RPMI8226 (cell line): ENCODE results near the gene MATCAP1.

Source experiments
- DNase-seq: peaks from one replicate; pipeline ENCODE4 v3.0.0-alpha.2; 2015

MATCAP1 gene

GRCh38 chr16:67170949-67171649 is 12.7 kb downstream of the MATCAP1 start:
- no peak for DNase-seq

GRCh38 chr16:67170168-67170948 is 13.4 kb downstream of the MATCAP1 start, which contains the start of gene NOL3:
TSS of gene NOL3 (plus strand) at chr16:67170538.
- peak; percentile 92 for DNase-seq

GRCh38 chr16:67169642-67170167 is 14.1 kb downstream of the MATCAP1 start:
- no peak for DNase-seq

DNA sequence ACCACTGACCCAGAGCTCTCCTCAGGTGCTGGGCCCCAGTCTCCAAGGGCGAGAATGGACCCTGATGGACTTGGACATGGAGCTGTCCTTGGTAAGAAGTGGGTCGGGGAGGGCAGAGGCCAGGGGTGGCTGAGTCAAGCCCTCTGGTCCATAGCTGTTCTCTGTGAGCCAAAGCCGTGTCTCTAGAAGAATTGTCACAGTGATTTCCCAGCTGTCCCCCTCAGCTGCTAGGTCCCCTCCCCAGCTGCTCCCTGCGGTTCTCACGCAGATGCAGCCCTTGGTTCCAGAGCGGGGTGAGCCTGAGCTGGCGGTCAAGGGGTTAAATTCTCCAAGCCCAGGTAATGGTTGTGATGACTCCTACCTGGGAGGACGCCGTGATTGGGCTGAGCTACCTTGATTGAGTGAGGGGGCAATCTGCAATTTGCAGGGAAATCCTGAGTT is 14.7 kb downstream of the MATCAP1 start:
- no peak for DNase-seq

DNA sequence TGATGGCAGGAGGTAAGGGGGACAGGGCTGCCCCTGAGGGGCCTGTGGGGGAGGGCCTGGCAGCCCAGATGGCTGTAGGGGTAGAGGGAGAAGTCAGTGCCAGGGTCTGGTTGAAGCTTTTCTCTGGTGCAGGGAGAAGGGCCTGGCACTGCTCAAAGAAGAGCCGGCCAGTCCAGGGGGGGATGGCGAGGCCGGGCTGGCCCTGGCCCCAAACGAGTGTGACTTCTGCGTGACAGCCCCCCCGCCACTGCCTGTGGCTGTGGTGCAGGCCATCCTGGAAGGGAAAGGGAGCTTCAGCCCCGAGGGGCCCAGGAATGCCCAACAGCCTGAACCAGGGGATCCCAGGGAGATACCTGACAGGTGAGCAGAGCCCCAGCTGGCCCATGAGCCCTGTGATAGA is 16.2 kb downstream of the MATCAP1 start:
- DNase-seq = no peak

DNA sequence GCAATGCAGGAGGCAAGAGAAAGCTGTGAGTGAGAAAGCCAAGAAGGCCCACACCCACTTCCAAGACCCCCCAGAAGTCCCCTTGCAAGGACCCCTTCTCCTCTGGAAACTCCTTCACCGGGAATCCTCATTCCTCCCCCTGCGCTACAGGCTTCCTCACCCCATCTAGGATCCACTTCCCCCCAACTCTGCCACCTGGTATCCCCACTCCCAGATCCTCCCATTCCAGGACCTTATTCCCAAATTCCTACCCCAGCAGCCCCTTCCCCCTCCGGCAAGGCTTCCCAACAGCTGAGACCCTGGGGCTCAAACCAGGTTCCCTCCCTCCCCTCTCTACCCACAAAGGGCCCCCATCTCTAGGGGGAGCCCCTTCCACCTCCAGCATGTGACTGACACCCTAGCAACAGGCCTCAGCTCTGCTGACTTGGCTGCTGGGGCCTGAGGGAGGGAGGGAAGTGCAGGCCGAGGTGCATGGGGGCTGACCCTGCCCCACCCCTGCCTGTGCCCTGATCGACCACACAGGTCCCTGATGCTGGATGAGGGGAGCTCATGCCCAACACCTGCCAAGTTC is 17.1 kb downstream of the MATCAP1 start:
- DNase-seq = no peak

DNA sequence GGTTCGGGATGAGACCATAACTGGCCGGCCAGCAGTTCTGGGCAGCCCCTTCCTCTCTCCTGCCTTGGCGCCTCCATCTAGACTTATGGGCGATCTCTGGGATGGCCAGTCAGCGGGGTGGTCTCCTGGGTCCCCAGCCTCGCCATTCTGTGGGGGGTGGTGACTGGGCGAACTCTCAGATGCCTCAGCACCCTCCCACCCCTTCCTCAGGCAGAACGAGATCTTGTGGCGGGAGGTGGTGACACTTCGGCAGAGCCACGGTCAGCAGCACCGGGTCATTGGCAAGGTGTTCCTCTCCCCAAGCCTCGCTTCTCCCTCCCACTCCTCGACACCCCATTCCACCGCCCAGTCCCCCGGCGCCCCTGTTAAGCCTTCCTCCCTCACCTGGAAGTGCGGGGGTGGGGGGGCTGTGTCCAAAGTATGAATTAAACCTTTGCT is 17.6 kb downstream of the MATCAP1 start:
- no peak for DNase-seq

DNA sequence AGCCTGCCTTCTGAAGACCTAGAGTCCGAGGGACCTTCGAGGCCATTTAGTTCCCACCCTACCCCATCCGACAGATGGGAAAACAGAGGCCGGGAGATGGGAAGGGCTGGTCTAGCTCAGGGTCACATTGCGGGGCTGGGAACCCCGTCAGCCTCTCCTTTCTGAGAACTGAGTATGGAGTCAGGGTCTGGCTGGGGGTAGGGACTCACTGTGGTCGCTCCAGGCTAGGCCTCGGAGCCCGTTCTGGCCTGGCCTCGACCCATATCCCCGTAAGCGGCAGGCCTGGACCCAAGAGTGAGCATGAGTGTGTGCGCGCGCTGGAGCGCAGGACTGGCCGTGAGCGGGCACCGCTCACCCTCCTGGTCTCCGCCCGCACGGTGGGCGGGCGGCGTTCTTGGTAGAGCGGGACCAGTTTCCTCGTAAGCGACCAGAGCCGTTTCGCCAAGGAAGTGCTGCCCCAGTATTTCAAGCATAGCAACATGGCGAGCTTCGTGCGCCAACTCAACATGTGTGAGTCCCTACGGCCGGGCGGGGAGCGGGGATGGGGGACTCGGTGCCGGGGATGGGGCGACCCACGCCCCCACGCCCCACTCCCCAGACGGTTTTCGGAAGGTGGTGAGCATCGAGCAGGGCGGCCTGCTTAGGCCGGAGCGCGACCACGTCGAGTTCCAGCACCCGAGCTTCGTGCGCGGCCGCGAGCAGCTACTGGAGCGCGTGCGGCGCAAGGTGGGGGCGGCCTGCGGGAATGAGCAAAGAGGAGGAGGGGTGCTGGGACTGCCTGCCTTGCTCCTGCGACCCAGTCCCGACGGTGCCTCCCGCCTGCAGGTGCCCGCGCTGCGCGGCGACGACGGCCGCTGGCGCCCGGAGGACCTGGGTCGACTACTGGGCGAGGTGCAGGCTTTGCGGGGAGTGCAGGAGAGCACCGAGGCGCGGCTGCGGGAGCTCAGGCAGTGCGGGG is 18.4 kb downstream of the MATCAP1 start:
- DNase-seq = no peak

- peak; percentile 93 for DNase-seq
Measured at GRCh38 chr16:67164599-67165061, 19.1 kb downstream of the MATCAP1 start, which contains the start of gene HSF4. TSS of gene HSF4 (plus strand) at chr16:67164745. CDS start at chr16:67164812, 67 bp downstream.

DNA sequence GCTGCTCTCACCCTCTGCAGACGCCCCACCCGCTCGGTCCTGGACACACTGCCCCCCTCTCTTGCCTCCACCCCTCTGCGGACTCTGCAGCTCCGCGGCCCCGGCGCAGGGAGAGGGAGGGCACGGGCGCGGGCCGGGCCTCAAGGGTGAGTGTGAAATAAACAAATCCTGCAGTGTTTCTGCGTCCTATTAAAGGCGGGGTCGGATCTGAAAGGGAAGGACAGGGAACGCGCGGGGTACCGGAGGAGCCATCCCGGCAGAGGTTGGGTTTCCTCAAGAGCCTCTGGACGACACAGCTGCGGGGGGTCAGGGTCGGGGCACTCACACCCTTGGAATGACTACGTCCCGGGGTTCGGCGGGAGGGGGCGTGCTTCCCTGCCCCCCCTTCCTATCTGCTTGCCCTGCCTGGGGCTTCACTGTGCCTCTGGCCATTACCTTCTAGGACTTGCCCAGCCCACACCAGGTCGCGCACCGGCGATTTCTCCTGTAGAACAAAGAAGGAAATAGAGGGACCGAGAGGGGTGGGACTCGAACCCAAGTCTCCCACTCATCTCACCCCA is 19.7 kb downstream of the MATCAP1 start:
- no peak for DNase-seq

DNA sequence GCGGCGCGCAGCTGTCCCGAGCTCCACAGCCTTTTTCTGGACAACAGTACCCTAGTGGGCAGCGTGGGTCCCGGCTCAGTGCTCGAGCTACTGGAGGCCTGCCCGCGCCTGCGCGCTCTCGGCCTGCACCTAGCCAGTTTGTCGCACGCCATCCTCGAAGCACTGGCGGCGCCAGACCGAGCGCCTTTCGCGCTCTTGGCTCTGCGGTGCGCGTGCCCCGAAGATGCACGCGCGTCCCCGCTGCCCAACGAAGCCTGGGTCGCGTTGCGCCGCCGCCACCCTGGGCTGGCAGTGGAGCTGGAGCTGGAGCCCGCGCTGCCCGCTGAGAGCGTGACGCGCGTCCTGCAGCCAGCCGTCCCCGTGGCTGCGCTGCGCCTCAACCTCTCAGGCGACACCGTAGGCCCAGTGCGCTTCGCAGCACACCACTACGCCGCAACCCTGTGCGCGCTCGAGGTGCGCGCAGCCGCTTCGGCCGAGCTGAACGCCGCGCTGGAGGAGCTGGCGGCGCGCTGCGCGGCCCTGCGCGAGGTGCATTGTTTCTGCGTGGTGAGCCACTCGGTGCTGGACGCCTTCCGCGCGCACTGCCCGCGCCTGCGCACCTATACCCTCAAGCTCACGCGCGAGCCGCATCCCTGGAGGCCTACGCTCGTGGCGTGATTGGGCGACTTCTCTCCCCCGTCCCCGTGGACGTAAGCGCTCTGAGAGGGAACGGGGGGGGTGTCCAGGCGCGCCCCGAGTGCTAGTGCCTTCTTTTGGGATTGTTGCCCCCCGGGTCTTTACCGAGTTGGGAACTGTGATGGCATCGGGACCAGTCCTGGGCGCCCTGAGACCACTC is 20.4 kb downstream of the MATCAP1 start:
- no peak for DNase-seq

DNA sequence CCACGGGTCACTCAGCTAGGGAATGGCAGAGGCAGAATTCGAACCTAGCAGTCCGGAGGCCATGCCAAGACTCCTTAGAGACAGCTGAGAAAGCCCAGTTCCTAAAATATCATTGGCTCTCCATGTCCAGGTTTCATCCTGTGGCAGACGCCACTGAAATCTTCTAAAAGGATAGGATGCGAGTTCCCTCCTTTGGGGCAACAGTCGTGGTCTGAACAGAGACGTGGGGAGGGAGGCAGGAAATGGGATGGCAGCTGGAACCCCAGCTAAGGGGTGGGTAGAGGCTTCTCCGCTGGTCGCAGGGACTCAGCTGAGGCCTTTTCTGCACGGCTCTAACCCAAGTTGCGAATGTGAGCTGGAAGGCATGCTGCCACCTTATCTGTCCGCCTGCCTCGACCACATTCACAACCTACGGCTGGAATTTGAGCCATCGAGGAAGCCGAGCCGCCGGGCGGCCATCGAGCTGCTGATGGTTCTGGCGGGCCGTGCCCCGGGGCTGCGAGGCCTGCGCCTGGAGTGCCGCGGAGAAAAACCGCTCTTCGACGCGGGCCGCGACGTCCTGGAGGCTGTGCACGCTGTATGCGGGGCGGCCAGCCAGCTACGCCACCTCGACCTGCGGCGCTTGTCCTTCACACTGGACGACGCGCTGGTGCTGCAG is 21.1 kb downstream of the MATCAP1 start:
- DNase-seq = no peak

DNA sequence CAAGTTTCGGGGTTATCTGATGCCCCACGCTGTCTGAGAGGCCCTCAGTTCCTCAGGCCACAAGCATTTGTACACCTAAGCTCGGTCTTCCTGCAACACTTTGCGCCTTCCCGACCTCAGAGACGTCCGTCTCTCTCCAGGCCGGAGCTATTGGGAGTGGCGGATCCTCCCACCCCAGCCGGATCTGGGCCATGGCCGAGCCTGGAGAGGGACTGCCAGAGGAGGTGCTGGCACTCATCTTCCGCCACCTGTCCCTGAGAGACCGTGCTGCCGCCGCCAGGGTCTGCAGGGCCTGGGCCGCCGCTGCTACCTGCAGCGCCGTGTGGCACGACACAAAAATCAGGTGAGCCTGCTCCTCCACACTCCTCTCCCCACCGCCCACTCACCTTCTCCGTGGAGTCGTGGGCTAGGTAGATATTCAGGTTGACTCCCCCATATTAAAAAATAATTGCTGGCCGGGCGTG is 22.1 kb downstream of the MATCAP1 start:
- no peak for DNase-seq

DNA sequence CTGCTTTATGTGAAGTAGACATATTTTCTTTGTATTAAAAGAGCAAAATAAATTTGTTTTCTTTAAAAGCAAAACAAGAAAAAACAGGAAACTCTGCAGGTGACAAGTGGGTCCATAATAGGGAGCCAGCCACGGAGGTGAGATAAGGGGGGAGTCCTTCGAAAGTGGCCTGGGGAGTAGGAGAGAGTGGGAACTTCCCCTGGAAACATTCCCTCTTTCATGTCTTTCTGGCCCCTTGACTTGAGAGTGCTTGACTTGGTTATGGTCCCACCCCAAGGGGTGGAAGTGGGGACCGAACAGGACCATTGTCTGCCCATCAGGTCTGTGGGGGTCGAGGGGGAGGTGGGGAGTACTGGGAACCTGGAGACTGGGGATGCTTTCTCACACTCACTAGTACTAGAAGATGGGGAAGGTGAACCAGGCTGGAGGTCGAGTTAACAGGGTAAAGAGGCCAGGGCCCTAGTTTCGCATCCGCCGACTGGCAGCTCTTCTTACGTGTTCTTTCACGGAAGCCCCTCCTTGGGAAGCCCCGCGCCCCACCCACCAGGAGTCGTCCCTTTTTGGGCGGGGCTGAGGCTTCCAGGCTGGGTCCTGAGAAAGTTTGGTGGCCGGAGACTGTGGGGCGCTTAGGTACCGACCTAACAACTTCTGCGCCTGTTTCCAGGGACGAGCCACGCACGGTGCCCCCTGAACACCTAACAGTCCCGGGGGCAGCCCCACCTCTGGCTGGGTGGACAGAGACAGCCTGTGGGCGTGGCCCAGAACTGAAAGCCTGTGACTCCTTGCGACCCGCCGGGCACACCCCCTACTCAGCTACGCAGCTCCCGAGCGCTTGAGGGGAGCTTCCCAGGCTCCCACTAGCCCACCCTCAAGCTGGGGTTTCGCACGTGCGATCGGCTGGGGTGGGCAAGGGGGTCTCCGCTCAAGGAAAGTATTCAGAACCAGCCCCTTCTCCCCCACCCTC is 24.8 kb downstream of the MATCAP1 start:
- peak; percentile 96 for DNase-seq

DNA sequence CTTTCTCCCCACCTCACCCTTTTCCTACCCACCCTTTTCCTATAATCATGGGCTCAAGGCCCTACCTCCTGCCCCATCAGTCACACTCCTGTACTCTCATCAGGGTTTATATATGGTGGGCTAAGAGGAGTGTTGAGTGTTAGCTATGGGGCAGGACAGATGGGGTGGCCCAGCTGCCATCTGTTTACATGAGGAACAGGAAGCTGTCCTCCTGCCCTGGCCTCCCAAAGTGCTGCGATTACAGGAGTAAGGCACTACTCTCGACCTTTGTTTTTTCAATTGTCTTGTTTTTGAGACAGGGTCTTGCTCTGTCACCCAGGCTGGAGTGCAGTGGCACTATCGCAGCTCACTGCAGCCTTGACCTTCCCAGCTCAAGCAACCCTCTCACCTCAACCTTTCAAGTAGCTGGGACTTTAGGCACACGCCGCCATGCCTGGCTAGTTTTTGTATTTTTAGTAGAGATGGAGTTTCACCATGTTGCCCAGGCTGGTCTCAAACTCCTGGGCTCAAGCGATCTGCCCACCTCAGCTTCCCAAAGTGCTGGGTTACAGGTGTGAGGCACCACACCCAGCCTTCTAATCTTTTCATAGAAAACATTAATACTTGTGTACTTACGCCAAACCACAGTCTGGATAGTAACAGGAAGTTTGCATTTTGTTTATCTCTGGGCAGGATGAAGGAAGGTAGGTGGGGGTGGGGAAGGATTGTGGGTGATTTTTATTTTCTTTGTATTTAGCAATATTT is 25.7 kb downstream of the MATCAP1 start:
- peak; percentile 62 for DNase-seq

DNA sequence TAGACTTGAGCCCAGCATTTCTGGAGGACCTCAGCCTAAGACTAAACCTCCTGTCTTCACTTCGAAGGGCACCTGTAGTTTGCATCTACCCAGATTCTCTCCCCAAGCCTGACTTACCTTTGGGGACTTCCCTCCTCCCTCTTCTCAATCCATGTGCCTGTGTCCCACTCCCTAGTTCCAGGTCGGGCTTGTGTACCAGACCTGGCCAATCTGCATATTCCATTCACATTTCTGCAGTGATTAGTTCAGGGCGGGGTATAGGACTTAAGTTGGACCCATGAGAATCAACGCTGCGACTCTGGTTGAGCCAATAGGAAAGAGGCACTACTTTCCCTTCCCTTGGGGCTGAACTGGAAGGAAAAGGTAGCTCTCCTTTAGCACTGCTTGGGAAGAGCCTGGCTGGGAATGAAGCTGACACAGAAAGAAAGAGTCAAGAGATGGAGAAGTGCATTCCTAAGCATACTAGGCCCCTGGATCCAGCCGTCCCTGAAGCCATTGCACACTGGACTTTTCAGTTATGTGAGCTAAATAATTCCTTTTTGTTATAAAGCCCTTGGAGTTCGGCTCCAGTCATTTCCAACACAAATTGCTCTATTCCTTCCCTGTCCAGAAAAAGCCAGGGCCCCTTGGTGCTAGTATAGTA is 26.5 kb downstream of the MATCAP1 start:
- DNase-seq = no peak

DNA sequence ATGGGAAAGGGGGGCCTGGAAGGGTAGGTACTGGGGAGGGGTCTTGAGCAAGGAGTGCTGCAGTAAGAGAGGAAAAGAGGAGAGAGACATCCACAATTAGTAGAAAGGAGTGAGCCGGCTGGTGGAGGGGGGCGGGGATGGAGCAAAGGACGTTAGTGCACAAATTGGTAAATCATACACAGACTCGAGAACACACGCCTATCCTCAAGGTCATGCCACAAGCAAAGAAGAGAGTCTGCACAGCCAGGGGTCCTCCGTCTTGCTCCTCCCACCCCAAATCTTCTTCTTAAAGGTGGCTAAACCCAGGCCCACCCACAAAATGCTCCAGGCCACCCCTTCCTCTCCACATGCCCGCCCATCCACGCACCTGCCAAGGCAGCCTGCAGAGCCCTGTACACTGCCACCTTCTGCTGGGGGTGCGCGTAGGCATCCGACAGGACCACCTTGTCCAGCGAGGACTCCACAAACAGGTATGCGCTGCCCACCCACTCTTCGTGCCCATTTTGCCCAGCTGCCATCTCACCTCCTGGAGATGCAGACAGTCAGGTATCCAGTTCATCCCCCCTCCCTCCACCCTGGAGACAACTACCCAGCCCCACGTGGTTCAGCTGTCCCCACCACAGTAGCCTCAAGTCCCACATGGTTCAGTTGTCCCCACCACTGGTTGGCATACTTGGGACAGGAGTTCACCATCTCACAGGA is 27.5 kb downstream of the MATCAP1 start:
- no peak for DNase-seq
